ENCODE results near the gene EPHB2. TPM values are rescaled to one million over a fixed set of nuclear protein-coding genes. Genes with fewer than 3 reads are reported as not detected.

The EPHB2 gene
- total RNA-seq, 6 experiments from 2014 or later, result 13.1 to 36.4 (median 30.9) TPM

DNA sequence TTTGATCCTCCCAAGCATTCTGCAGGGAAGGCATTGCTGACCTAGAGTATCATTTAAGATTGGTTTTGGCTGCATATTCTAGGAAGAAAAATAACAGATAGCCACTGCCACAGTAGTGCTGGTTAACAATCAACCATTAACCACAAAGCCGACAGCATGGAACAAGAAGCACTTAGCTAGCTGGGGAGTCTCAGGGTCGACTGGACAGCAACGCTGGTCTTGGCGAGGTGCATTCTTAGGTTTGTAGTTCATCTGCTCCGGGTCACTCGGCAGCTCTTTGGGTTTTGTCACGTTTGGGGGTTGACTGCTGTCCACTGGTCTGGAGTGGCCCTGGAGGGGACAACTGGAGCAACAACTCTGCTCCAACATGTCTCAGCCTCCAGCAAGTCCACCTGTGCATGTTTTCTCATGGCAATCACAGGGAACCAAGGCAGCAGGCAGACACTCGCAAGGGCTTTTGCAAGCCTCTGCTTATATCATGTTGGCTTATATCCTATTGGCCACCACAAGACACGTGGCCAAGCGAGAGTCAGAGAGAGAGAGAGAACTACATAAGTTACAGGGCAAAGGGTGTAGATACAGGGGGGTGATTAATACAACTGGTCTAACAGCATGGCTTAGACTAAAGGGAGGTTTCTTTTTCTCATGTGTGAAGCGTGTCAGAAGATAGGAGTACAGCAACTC, 162.5 kb downstream of the EPHB2 start:
- Mint-ChIP-seq H3K4me3 (no peak overlapping the region), H3K27me3 (ENCODE audit: insufficient read depth) (peaks cover 5% of the 10 kb centered on the region), H3K9me3 (peaks cover 4% of the 10 kb centered on the region; the same call in 1 of the 2 replicates), H3K36me3 (ENCODE audit: low read depth) (peaks cover 11% of the 10 kb centered on the region; the same call in 1 of the 2 replicates), H3K4me1 (ENCODE audit: low read depth) (peaks cover 8% of the 10 kb centered on the region; the same call in 1 of the 2 replicates), H3K27ac (no peak overlapping the region)
- DNase-seq, result no peak
- TF ChIP-seq CTCF (IDR thresholded peaks at IDR 0.05), result no peak

DNA sequence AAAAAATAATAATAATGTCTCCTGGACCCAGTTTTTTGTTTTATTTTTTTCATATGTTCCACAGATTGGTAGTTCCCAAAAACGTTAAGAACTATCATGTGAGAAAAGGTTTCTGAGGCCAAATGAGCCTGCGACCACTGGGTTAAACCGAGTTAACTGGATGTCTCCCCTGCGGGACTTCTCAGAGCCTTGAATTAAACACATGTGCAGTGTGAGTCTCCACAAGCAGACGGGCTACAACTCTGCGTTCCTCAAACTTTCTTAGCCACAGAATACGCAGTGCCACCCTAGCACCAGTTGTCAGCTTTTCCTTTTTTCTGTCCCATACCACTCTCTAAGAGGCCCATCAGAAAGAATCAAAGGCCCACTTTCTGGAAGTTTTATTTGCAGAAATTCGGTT, 164.1 kb downstream of the EPHB2 start:
- H3K9me3 Mint-ChIP-seq, result no peaks in the 10 kb centered on the region
- H3K36me3 Mint-ChIP-seq (ENCODE audit: low read depth), result no peaks in the 10 kb centered on the region
- peaks cover 10% of the 10 kb centered on the region for H3K4me1 Mint-ChIP-seq (ENCODE audit: low read depth)
- H3K27me3 Mint-ChIP-seq (ENCODE audit: insufficient read depth), result no peaks in the 10 kb centered on the region; the same call in none of the 2 replicates
- no peak overlapping the region for H3K4me3 Mint-ChIP-seq
- no peak overlapping the region for H3K27ac Mint-ChIP-seq
- no peak for TF ChIP-seq CTCF (IDR thresholded peaks at IDR 0.05)
- DNase-seq, result no peak

- Mint-ChIP-seq H3K4me3 (no peak overlapping the region), H3K36me3 (ENCODE audit: low read depth) (no peaks in the 10 kb centered on the region), H3K4me1 (ENCODE audit: low read depth) (peaks cover 12% of the 10 kb centered on the region), H3K27me3 (ENCODE audit: insufficient read depth) (no peaks in the 10 kb centered on the region; the same call in none of the 2 replicates), H3K27ac (no peak overlapping the region), H3K9me3 (no peaks in the 10 kb centered on the region)
- no peak for DNase-seq
- TF ChIP-seq CTCF (IDR thresholded peaks at IDR 0.05), result no peak
Measured at GRCh38 chr1:22875241-22875640, 164.6 kb downstream of the EPHB2 start.

- Mint-ChIP-seq H3K27me3 (ENCODE audit: insufficient read depth) (no peaks in the 10 kb centered on the region; the same call in none of the 2 replicates), H3K9me3 (no peaks in the 10 kb centered on the region), H3K4me3 (no peak overlapping the region), H3K27ac (no peak overlapping the region), H3K36me3 (ENCODE audit: low read depth) (no peaks in the 10 kb centered on the region), H3K4me1 (ENCODE audit: low read depth) (peaks cover 9% of the 10 kb centered on the region)
- TF ChIP-seq CTCF (IDR thresholded peaks at IDR 0.05), result no peak
- no peak for DNase-seq
Measured at GRCh38 chr1:22875841-22876240, 165.2 kb downstream of the EPHB2 start.

- Mint-ChIP-seq H3K9me3 (no peaks in the 10 kb centered on the region), H3K27me3 (ENCODE audit: insufficient read depth) (no peaks in the 10 kb centered on the region; the same call in none of the 2 replicates), H3K4me1 (ENCODE audit: low read depth) (peaks cover 9% of the 10 kb centered on the region), H3K36me3 (ENCODE audit: low read depth) (no peaks in the 10 kb centered on the region), H3K27ac (no peak overlapping the region), H3K4me3 (no peak overlapping the region)
- no peak for DNase-seq
- TF ChIP-seq CTCF (IDR thresholded peaks at IDR 0.05), result no peak
Measured at GRCh38 chr1:22876359-22877111, 165.9 kb downstream of the EPHB2 start.
